Erythroblast (primary cell): ENCODE data around the gene ARHGAP24.

Source experiments
- DNase-seq, 2 experiments: peaks; one replicate each; lab custom pipeline; 2025; lab: John Stamatoyannopoulos, UW
- GATA1 ChIP-seq: IDR thresholded peaks from 2 replicates; pipeline ENCODE4 v1.6.1; 2011; ENCODE audit warnings: low read depth, mild to moderate bottlenecking, control low read depth, low read length, moderate library complexity
- POLR2A ChIP-seq: IDR thresholded peaks from 2 replicates; pipeline ENCODE4 v1.6.1; 2011; ENCODE audit warnings: mild to moderate bottlenecking, low read length

The ARHGAP24 gene

GRCh38 chr4:85933291-85933640 is 458.3 kb downstream of the ARHGAP24 start:
- DNase-seq = no peak
- TF ChIP-seq GATA1 (no peak), POLR2A (no peak)

- DNase-seq = no peak
- no peak for TF ChIP-seq POLR2A
- no peak for TF ChIP-seq GATA1
Measured at GRCh38 chr4:85937507-85937906, 462.6 kb downstream of the ARHGAP24 start.

- TF ChIP-seq POLR2A (no peak), GATA1 (no peak)
- DNase-seq = no peak
Measured at GRCh38 chr4:85938062-85938461, 463.1 kb downstream of the ARHGAP24 start.

GRCh38 chr4:85938902-85939301 is 464.0 kb downstream of the ARHGAP24 start:
- no peak for TF ChIP-seq GATA1
- no peak for TF ChIP-seq POLR2A
- no peak for DNase-seq

- DNase-seq = no peak
Measured at GRCh38 chr4:85939595-85939994, 464.6 kb downstream of the ARHGAP24 start.

GRCh38 chr4:85940151-85940550 is 465.2 kb downstream of the ARHGAP24 start:
- no peak for TF ChIP-seq GATA1
- DNase-seq = no peak

More at GRCh38 chr4:85939595-85939994, 464.6 kb downstream of the ARHGAP24 start:
- TF ChIP-seq POLR2A (no peak), GATA1 (no peak)

GRCh38 chr4:85942107-85942506 is 467.2 kb downstream of the ARHGAP24 start:
- DNase-seq = no peak
- TF ChIP-seq POLR2A (no peak), GATA1 (no peak)

GRCh38 chr4:85946821-85947220 is 471.9 kb downstream of the ARHGAP24 start:
- no peak for TF ChIP-seq POLR2A
- TF ChIP-seq GATA1 = no peak
- no peak for DNase-seq

GRCh38 chr4:85951099-85951498 is 476.1 kb downstream of the ARHGAP24 start:
- no peak for TF ChIP-seq POLR2A
- DNase-seq = no peak

GRCh38 chr4:85952528-85952927 is 477.6 kb downstream of the ARHGAP24 start:
- no peak for DNase-seq

GRCh38 chr4:85952972-85953650 is 478.2 kb downstream of the ARHGAP24 start:
- DNase-seq = no peak
- no peak for TF ChIP-seq POLR2A
- TF ChIP-seq GATA1 = no peak

More at GRCh38 chr4:85952528-85952927, 477.6 kb downstream of the ARHGAP24 start:
- no peak for TF ChIP-seq POLR2A
- TF ChIP-seq GATA1 = no peak

- TF ChIP-seq GATA1 = no peak
- no peak for TF ChIP-seq POLR2A
- DNase-seq = no peak
Measured at GRCh38 chr4:85953651-85954018, 478.7 kb downstream of the ARHGAP24 start.

- TF ChIP-seq GATA1 (no peak), POLR2A (no peak)
- DNase-seq = no peak
Measured at GRCh38 chr4:85955620-85956292, 480.8 kb downstream of the ARHGAP24 start.

- no peak for DNase-seq
- TF ChIP-seq POLR2A = no peak
Measured at GRCh38 chr4:85956293-85956945, 481.5 kb downstream of the ARHGAP24 start.
